Hippocampal formation (tissue), 2 donors: ENCODE data around the gene WDR20.
"Not testable (repeated sequence)": the region's sequence is repeated elsewhere in the genome, so short reads cannot be mapped to it uniquely, and the experiment has no call there.

ENCODE experiments used
- DNase-seq, 2 donors: peaks; one replicate each; lab custom pipeline; 2025; lab: John Stamatoyannopoulos, UW

Gene WDR20

GRCh38 chr14:102131741-102132140, 8.0 kb upstream of the WDR20 start:
- DNase-seq = no peak

- DNase-seq = not testable (repeated sequence)
Measured at GRCh38 chr14:102134021-102134420, 5.7 kb upstream of the WDR20 start.

- DNase-seq = not testable (repeated sequence)
Measured at GRCh38 chr14:102134719-102135118, 5.0 kb upstream of the WDR20 start.

- not testable (repeated sequence) for DNase-seq
Measured at GRCh38 chr14:102135456-102135855, 4.2 kb upstream of the WDR20 start.

GRCh38 chr14:102138535-102138934, 1.2 kb upstream of the WDR20 start:
- no peak for DNase-seq

- DNase-seq = no peak
Measured at GRCh38 chr14:102138961-102139285, 774 bp upstream of the WDR20 start.

GRCh38 chr14:102140027-102140749, 491 bp downstream of the WDR20 start:
- peak in 1 of 2 donors; percentile 57 for DNase-seq

- no peak for DNase-seq
Measured at GRCh38 chr14:102140750-102141145, 1.1 kb downstream of the WDR20 start.

- DNase-seq = no peak
Measured at GRCh38 chr14:102141797-102142196, 2.1 kb downstream of the WDR20 start.

- peak in 1 of 2 donors; percentile 39 for DNase-seq
Measured at GRCh38 chr14:102144914-102145313, 5.2 kb downstream of the WDR20 start.

- no peak for DNase-seq
Measured at GRCh38 chr14:102145395-102145794, 5.7 kb downstream of the WDR20 start.

- DNase-seq = no peak
Measured at GRCh38 chr14:102146423-102146822, 6.7 kb downstream of the WDR20 start.

- DNase-seq = no peak
Measured at GRCh38 chr14:102150083-102150482, 10.4 kb downstream of the WDR20 start.

GRCh38 chr14:102150744-102151143, 11.0 kb downstream of the WDR20 start:
- no peak for DNase-seq

- DNase-seq = not testable (repeated sequence)
Measured at GRCh38 chr14:102151411-102151810, 11.7 kb downstream of the WDR20 start.

- DNase-seq = no peak
Measured at GRCh38 chr14:102154121-102154520, 14.4 kb downstream of the WDR20 start.

- no peak for DNase-seq
Measured at GRCh38 chr14:102154821-102155549, 15.3 kb downstream of the WDR20 start.

- no peak for DNase-seq
Measured at GRCh38 chr14:102157346-102157745, 17.6 kb downstream of the WDR20 start.

- DNase-seq = no peak
Measured at GRCh38 chr14:102158797-102159196, 19.1 kb downstream of the WDR20 start.

GRCh38 chr14:102159841-102160240, 20.1 kb downstream of the WDR20 start:
- DNase-seq = no peak

GRCh38 chr14:102162487-102162886, 22.8 kb downstream of the WDR20 start:
- no peak for DNase-seq

- no peak for DNase-seq
Measured at GRCh38 chr14:102164241-102164641, 24.5 kb downstream of the WDR20 start.

GRCh38 chr14:102164965-102165364, 25.3 kb downstream of the WDR20 start:
- no peak for DNase-seq

- no peak for DNase-seq
Measured at GRCh38 chr14:102170061-102170460, 30.4 kb downstream of the WDR20 start.
